ENCODE data around the gene ARMC5. TPM values are rescaled to one million over a fixed set of nuclear protein-coding genes. Genes with fewer than 3 reads are reported as not detected.
"Not testable (repeated sequence)": the region's sequence is repeated elsewhere in the genome, so short reads cannot be mapped to it uniquely, and the experiment has no call there.

The ARMC5 gene
- total RNA-seq, 2 experiments from 2014 or later: 18.9 to 19.1 TPM

- CTCF ChIA-PET: no interaction called here
Observed at GRCh38 chr16:31435341-31436220, 23.7 kb upstream of the ARMC5 start.

GRCh38 chr16:31436221-31437045, 22.9 kb upstream of the ARMC5 start:
- peaks cover 21% of the 10 kb centered on the region for H3K4me1 Mint-ChIP-seq (ENCODE audit: low read depth)
- H3K27me3 Mint-ChIP-seq (ENCODE audit: low read depth): no peaks in the 10 kb centered on the region
- CTCF ChIA-PET: no interaction called here
- ATAC-seq (no peak), DNase-seq (no peak)
- no peaks in the 10 kb centered on the region for H3K36me3 Mint-ChIP-seq (ENCODE audit: low read depth)
- H3K9me3 Mint-ChIP-seq (ENCODE audit: insufficient read depth): no peaks in the 10 kb centered on the region
- POLR2A ChIA-PET: no interaction called here
- H3K4me3 Mint-ChIP-seq: no peak overlapping the region
- no peak overlapping the region for H3K27ac Mint-ChIP-seq

More at GRCh38 chr16:31435341-31436220, 23.7 kb upstream of the ARMC5 start:
- Mint-ChIP-seq H3K4me1 (ENCODE audit: low read depth) (peaks cover 24% of the 10 kb centered on the region), H3K9me3 (ENCODE audit: insufficient read depth) (no peaks in the 10 kb centered on the region), H3K27me3 (ENCODE audit: low read depth) (no peaks in the 10 kb centered on the region), H3K36me3 (ENCODE audit: low read depth) (no peaks in the 10 kb centered on the region), H3K4me3 (no peak overlapping the region), H3K27ac (no peak overlapping the region)
- no peak for ATAC-seq
- no peak for DNase-seq
- POLR2A ChIA-PET: no interaction called here

- POLR2A ChIA-PET: interaction anchor here (1.0 kb wide), 1 partner anchor 435 kb away, joined by 3 read pairs; the partner anchor contains the start of gene ZNF267
- H3K36me3 Mint-ChIP-seq (ENCODE audit: low read depth): no peaks in the 10 kb centered on the region
- CTCF ChIA-PET: interaction anchor here (1.0 to 2.1 kb wide), 4 partner anchors 20 to 238 kb away, joined by 3 to 5 read pairs (median 4); no protein-coding TSS in a partner anchor
Observed at GRCh38 chr16:31438414-31438813, 20.9 kb upstream of the ARMC5 start.

GRCh38 chr16:31439023-31439422, 20.3 kb upstream of the ARMC5 start:
- not testable (repeated sequence) for H3K27ac Mint-ChIP-seq; H3K27me3 Mint-ChIP-seq (ENCODE audit: low read depth); ATAC-seq; DNase-seq; H3K9me3 Mint-ChIP-seq (ENCODE audit: insufficient read depth); H3K36me3 Mint-ChIP-seq (ENCODE audit: low read depth); H3K4me3 Mint-ChIP-seq
- ChIA-PET CTCF (interaction anchor here (1.0 to 2.1 kb wide), 5 partner anchors 19 to 297 kb away, joined by 3 to 6 read pairs (median 5); no protein-coding TSS in a partner anchor), POLR2A (interaction anchor here (1.0 to 1.9 kb wide), 3 partner anchors 8 to 435 kb away, joined by 3 to 6 read pairs (median 5); partner anchors contain the start of genes FUS and ZNF267)
- peaks cover 29% of the 10 kb centered on the region for H3K4me1 Mint-ChIP-seq (ENCODE audit: low read depth)

More at GRCh38 chr16:31438414-31438813, 20.9 kb upstream of the ARMC5 start:
- ATAC-seq (no peak), DNase-seq (no peak)
- Mint-ChIP-seq H3K4me3 (no peak overlapping the region), H3K4me1 (ENCODE audit: low read depth) (peaks cover 29% of the 10 kb centered on the region), H3K27ac (no peak overlapping the region), H3K9me3 (ENCODE audit: insufficient read depth) (no peaks in the 10 kb centered on the region), H3K27me3 (ENCODE audit: low read depth) (peaks cover 2% of the 10 kb centered on the region)

- DNase-seq: no peak
- ATAC-seq: no peak
- Mint-ChIP-seq H3K9me3 (ENCODE audit: insufficient read depth) (no peaks in the 10 kb centered on the region), H3K27ac (no peak overlapping the region), H3K4me1 (ENCODE audit: low read depth) (peaks cover 29% of the 10 kb centered on the region), H3K36me3 (ENCODE audit: low read depth) (no peaks in the 10 kb centered on the region), H3K27me3 (ENCODE audit: low read depth) (peaks cover 2% of the 10 kb centered on the region), H3K4me3 (no peak overlapping the region)
- POLR2A ChIA-PET: interaction anchor here (1.7 to 1.9 kb wide), 2 partner anchors 8 to 260 kb away, joined by 5 to 6 read pairs; partner anchors contain the start of gene FUS
- CTCF ChIA-PET: interaction anchor here (1.4 to 2.1 kb wide), 3 partner anchors 21 to 297 kb away, joined by 4 to 6 read pairs (median 5); no protein-coding TSS in a partner anchor
Observed at GRCh38 chr16:31439519-31439918, 19.8 kb upstream of the ARMC5 start.

- Mint-ChIP-seq H3K9me3 (ENCODE audit: insufficient read depth) (no peaks in the 10 kb centered on the region), H3K27me3 (ENCODE audit: low read depth) (peaks cover 5% of the 10 kb centered on the region), H3K27ac (no peak overlapping the region), H3K36me3 (ENCODE audit: low read depth) (no peaks in the 10 kb centered on the region), H3K4me3 (no peak overlapping the region), H3K4me1 (ENCODE audit: low read depth) (peaks cover 29% of the 10 kb centered on the region)
- ChIA-PET POLR2A (interaction anchor here (1.9 kb wide), 1 partner anchor 10 kb away, joined by 6 read pairs; no protein-coding TSS in a partner anchor), CTCF (interaction anchor here (0.7 to 5.1 kb wide), 7 partner anchors 10 to 299 kb away, joined by 3 to 42 read pairs (median 4); partner anchors contain the start of genes ARMC5 and PYCARD)
- no peak for DNase-seq
- ATAC-seq: no peak
Observed at GRCh38 chr16:31440516-31441184, 18.7 kb upstream of the ARMC5 start.

- no peak for ATAC-seq
- Mint-ChIP-seq H3K36me3 (ENCODE audit: low read depth) (no peaks in the 10 kb centered on the region), H3K27me3 (ENCODE audit: low read depth) (peaks cover 5% of the 10 kb centered on the region), H3K4me1 (ENCODE audit: low read depth) (peaks cover 32% of the 10 kb centered on the region), H3K27ac (peak overlapping the region; percentile 54), H3K4me3 (peak overlapping the region; percentile 75), H3K9me3 (ENCODE audit: insufficient read depth) (no peaks in the 10 kb centered on the region)
- ChIA-PET CTCF (interaction anchor here (0.6 to 5.1 kb wide), 17 partner anchors 10 to 457 kb away, joined by 3 to 42 read pairs (median 6); partner anchors contain the start of genes ARMC5, HSD3B7, PYCARD and PYDC1), POLR2A (interaction anchor here (0.6 to 2.5 kb wide), 7 partner anchors 16 to 262 kb away, joined by 3 to 11 read pairs (median 4); partner anchors contain the start of genes ARMC5, FUS and PYCARD)
- DNase-seq: no peak
Observed at GRCh38 chr16:31441956-31442355, 17.3 kb upstream of the ARMC5 start.

GRCh38 chr16:31445931-31446330, 13.4 kb upstream of the ARMC5 start:
- DNase-seq; CTCF ChIA-PET; H3K9me3 Mint-ChIP-seq (ENCODE audit: insufficient read depth); H3K36me3 Mint-ChIP-seq (ENCODE audit: low read depth); POLR2A ChIA-PET; ATAC-seq; H3K27ac Mint-ChIP-seq; H3K27me3 Mint-ChIP-seq (ENCODE audit: low read depth); H3K4me3 Mint-ChIP-seq: not testable (repeated sequence)
- peaks cover 18% of the 10 kb centered on the region for H3K4me1 Mint-ChIP-seq (ENCODE audit: low read depth)

GRCh38 chr16:31451201-31451600, 8.1 kb upstream of the ARMC5 start:
- DNase-seq (no peak), ATAC-seq (no peak)
- no peak overlapping the region for H3K4me3 Mint-ChIP-seq
- ChIA-PET CTCF (interaction anchor here (1.0 to 2.8 kb wide), 6 partner anchors 8 to 309 kb away, joined by 3 to 12 read pairs (median 6); partner anchors contain the start of gene ZNF843), POLR2A (interaction anchor here (0.6 kb wide), 1 partner anchor 82 kb away, joined by 4 read pairs; no protein-coding TSS in a partner anchor)
- H3K9me3 Mint-ChIP-seq (ENCODE audit: insufficient read depth): no peaks in the 10 kb centered on the region
- H3K4me1 Mint-ChIP-seq (ENCODE audit: low read depth): peaks cover 37% of the 10 kb centered on the region
- no peaks in the 10 kb centered on the region for H3K27me3 Mint-ChIP-seq (ENCODE audit: low read depth)
- no peak overlapping the region for H3K27ac Mint-ChIP-seq
- peaks cover 14% of the 10 kb centered on the region for H3K36me3 Mint-ChIP-seq (ENCODE audit: low read depth)

- Mint-ChIP-seq H3K36me3 (ENCODE audit: low read depth) (peaks cover 16% of the 10 kb centered on the region), H3K4me3 (no peak overlapping the region), H3K9me3 (ENCODE audit: insufficient read depth) (no peaks in the 10 kb centered on the region), H3K4me1 (ENCODE audit: low read depth) (peaks cover 42% of the 10 kb centered on the region), H3K27me3 (ENCODE audit: low read depth) (no peaks in the 10 kb centered on the region), H3K27ac (no peak overlapping the region)
- POLR2A ChIA-PET: interaction anchor here (0.6 kb wide), 1 partner anchor 82 kb away, joined by 4 read pairs; no protein-coding TSS in a partner anchor
- DNase-seq (no peak), ATAC-seq (no peak)
- CTCF ChIA-PET: interaction anchor here (1.0 to 2.8 kb wide), 6 partner anchors 9 to 310 kb away, joined by 3 to 12 read pairs (median 6); partner anchors contain the start of gene ZNF843
Observed at GRCh38 chr16:31451681-31452351, 7.5 kb upstream of the ARMC5 start.

Data from activated CD8-positive, alpha-beta T cell treated with anti-CD3 and anti-CD28 coated beads, Interleukin-2, amount 10 ng/mL, durations not matched to agents 7 days and 5 days (primary cell).